Activated T-cell treated with anti-CD3 and anti-CD28 coated beads, Interleukin-2, amount 50 U/mL, for 48 hours (primary cell): Measurements from ENCODE around the gene IQSEC1.

ENCODE experiments used
- DNase-seq, 2 experiments: peaks; one replicate each; pipeline ENCODE4 v3.0.0-alpha.2; 2020

Gene IQSEC1

GRCh38 chr3:13046569-13047274 is 26.5 kb downstream of the IQSEC1 start:
- DNase-seq = no peak

GRCh38 chr3:13045904-13046568 is 27.2 kb downstream of the IQSEC1 start:
- DNase-seq = peak in 1 of 2 experiments; percentile 26

GRCh38 chr3:13045241-13045903 is 27.9 kb downstream of the IQSEC1 start:
- no peak for DNase-seq

- no peak for DNase-seq
Measured at GRCh38 chr3:13044496-13045240, 28.6 kb downstream of the IQSEC1 start.

- no peak for DNase-seq
Measured at GRCh38 chr3:13043656-13044055, 29.6 kb downstream of the IQSEC1 start.

GRCh38 chr3:13042715-13043271 is 30.4 kb downstream of the IQSEC1 start:
- no peak for DNase-seq

GRCh38 chr3:13042127-13042701 is 31.0 kb downstream of the IQSEC1 start:
- no peak for DNase-seq

- DNase-seq = no peak
Measured at GRCh38 chr3:13041113-13041776, 32.0 kb downstream of the IQSEC1 start.

- peak; percentile 54 to 60 for DNase-seq
Measured at GRCh38 chr3:13040361-13041074, 32.7 kb downstream of the IQSEC1 start.

- no peak for DNase-seq
Measured at GRCh38 chr3:13039213-13039896, 33.9 kb downstream of the IQSEC1 start.

- no peak for DNase-seq
Measured at GRCh38 chr3:13037458-13038117, 35.6 kb downstream of the IQSEC1 start.

GRCh38 chr3:13034861-13035260 is 38.4 kb downstream of the IQSEC1 start:
- no peak for DNase-seq

GRCh38 chr3:13034109-13034800 is 39.0 kb downstream of the IQSEC1 start:
- DNase-seq = no peak

- DNase-seq = no peak
Measured at GRCh38 chr3:13032206-13032605, 41.0 kb downstream of the IQSEC1 start.

- no peak for DNase-seq
Measured at GRCh38 chr3:13031621-13032020, 41.6 kb downstream of the IQSEC1 start.

GRCh38 chr3:13030684-13031083 is 42.5 kb downstream of the IQSEC1 start:
- DNase-seq = no peak

- DNase-seq = no peak
Measured at GRCh38 chr3:13028010-13028821, 45.0 kb downstream of the IQSEC1 start.

- no peak for DNase-seq
Measured at GRCh38 chr3:13027154-13027553, 46.1 kb downstream of the IQSEC1 start.

GRCh38 chr3:13026534-13026933 is 46.7 kb downstream of the IQSEC1 start:
- no peak for DNase-seq
